GM18858 (cell line): Measurements from ENCODE around the gene RAPGEF2.

Source experiments
- ATAC-seq: cut with Tn5 transposase; IDR thresholded peaks from one replicate; pipeline ENCODE4 v1.9.1; 2021; ENCODE audit not compliant: unreplicated experiment

Gene RAPGEF2

GRCh38 chr4:159398236-159398638 lies 295.4 kb downstream of the RAPGEF2 start:
- ATAC-seq = no peak

GRCh38 chr4:159400558-159401225 lies 297.8 kb downstream of the RAPGEF2 start:
- no peak for ATAC-seq

- ATAC-seq = no peak
Measured at GRCh38 chr4:159401226-159401712, 298.4 kb downstream of the RAPGEF2 start.

- ATAC-seq = no peak
Measured at GRCh38 chr4:159401791-159402380, 299.0 kb downstream of the RAPGEF2 start.
